VCaP (cell line): ENCODE measurements around the gene ARIH1.

Experiments used
- H3K27ac ChIP-seq: fragments of 450-650 bp; 2 replicates; pipeline ENCODE4 v1.5.1; 2017
- TF ChIP-seq, protein P1 (sequence below): fragments of 450-650 bp; conservative IDR thresholded peaks from 2 replicates; pipeline ENCODE4 v1.5.1; 2017; ENCODE audit warnings: mild to moderate bottlenecking, moderate library complexity

The ARIH1 gene

GRCh38 chr15:72540606-72541237 is 66.6 kb downstream of the ARIH1 start:
- TF ChIP-seq, protein P1, sequence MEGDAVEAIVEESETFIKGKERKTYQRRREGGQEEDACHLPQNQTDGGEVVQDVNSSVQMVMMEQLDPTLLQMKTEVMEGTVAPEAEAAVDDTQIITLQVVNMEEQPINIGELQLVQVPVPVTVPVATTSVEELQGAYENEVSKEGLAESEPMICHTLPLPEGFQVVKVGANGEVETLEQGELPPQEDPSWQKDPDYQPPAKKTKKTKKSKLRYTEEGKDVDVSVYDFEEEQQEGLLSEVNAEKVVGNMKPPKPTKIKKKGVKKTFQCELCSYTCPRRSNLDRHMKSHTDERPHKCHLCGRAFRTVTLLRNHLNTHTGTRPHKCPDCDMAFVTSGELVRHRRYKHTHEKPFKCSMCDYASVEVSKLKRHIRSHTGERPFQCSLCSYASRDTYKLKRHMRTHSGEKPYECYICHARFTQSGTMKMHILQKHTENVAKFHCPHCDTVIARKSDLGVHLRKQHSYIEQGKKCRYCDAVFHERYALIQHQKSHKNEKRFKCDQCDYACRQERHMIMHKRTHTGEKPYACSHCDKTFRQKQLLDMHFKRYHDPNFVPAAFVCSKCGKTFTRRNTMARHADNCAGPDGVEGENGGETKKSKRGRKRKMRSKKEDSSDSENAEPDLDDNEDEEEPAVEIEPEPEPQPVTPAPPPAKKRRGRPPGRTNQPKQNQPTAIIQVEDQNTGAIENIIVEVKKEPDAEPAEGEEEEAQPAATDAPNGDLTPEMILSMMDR: no peak

GRCh38 chr15:72541674-72542073 is 67.5 kb downstream of the ARIH1 start:
- TF ChIP-seq, protein P1: no peak
- no peak overlapping the region for H3K27ac ChIP-seq

More at GRCh38 chr15:72540606-72541237, 66.6 kb downstream of the ARIH1 start:
- H3K27ac ChIP-seq: no peak overlapping the region

GRCh38 chr15:72545156-72545555 is 71.0 kb downstream of the ARIH1 start:
- TF ChIP-seq, protein P1: no peak
- H3K27ac ChIP-seq: no peak overlapping the region

- TF ChIP-seq, protein P1: no peak
- no peak overlapping the region for H3K27ac ChIP-seq
These were observed 80.6 kb downstream of the ARIH1 start for GRCh38 chr15:72554471-72555425.

- TF ChIP-seq, protein P1: no peak
- H3K27ac ChIP-seq: no peak overlapping the region
These were observed 85.7 kb downstream of the ARIH1 start for GRCh38 chr15:72559781-72560180.

DNA sequence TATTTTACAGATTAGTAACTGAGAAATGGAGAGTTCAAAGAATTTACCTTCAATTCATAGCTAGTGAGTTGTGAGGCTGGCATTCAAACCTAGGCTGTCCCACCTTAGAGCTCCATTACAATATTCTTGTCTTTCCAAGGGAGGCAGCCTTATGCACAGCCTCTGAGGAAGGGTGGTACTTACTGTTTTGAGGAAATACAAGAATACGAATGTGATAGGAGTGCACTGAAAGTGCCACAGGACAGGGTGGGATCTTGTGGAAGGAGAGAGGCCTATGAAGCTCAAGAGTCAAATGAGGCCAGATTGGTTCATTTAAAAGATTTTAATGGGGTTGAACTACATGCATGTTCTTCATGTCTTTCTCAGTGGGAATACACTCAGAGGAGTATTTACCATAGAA is 86.3 kb downstream of the ARIH1 start:
- TF ChIP-seq, protein P1: no peak
- H3K27ac ChIP-seq: no peak overlapping the region

DNA sequence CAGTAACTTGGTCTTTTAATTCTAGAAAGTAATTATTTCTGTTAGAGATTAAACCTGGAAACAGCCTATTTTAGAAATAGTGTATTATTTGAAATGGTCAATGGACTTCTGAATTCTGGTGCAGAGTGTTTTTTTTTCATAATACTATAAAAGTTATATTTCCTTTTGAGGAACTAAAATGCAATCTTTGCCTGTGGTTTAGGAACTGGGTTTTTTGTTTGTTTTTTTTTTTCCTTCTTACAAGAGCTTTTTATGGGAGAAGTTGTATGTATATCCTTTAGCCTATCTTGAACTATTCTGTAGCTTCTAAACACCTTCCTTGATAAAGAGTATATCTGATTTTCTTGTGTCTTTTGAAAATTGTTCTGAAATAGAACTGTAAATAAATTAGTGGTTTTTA is 88.3 kb downstream of the ARIH1 start:
- no peak overlapping the region for H3K27ac ChIP-seq
- TF ChIP-seq, protein P1: no peak
